HEK293T (cell line): ENCODE results near the gene LUZP1.

ENCODE experiments used
- CTCF ChIA-PET: fragments of 350-600 bp; formaldehyde crosslinking; extraction: SDS; loops from one replicate; lab custom pipeline; 2021; ENCODE audit warnings: antibody characterized with exemption, inconsistent platforms; lab: Yijun Ruan, JAX
- POLR2A ChIA-PET: fragments of 350-600 bp; formaldehyde crosslinking; extraction: SDS; loops from one replicate; lab custom pipeline; 2020; ENCODE audit warnings: antibody characterized with exemption, inconsistent platforms; lab: Yijun Ruan, JAX
- DNase-seq: peaks from one replicate; pipeline ENCODE4 v3.0.0; 2012; ENCODE audit warnings: mixed read lengths; ENCODE audit errors: extremely low spot score
- ARNT ChIP-seq: fragments of 450-650 bp; IDR thresholded peaks from 2 replicates; pipeline ENCODE4 v1.6.1; 2017; ENCODE audit warnings: mild to moderate bottlenecking
- BHLHE40 ChIP-seq: fragments of 450-650 bp; IDR thresholded peaks from 2 replicates; pipeline ENCODE4 v1.6.1; 2016; ENCODE audit warnings: mild to moderate bottlenecking, moderate library complexity, borderline replicate concordance
- CTBP1 ChIP-seq: fragments of 450-650 bp; IDR thresholded peaks from 2 replicates; pipeline ENCODE4 v1.6.1; 2016; ENCODE audit warnings: borderline replicate concordance
- ELF4 ChIP-seq: fragments of 450-650 bp; IDR thresholded peaks from 2 replicates; pipeline ENCODE4 v1.6.1; 2017; ENCODE audit warnings: antibody characterized with exemption
- FOXA1 ChIP-seq: fragments of 450-650 bp; IDR thresholded peaks from 2 replicates; pipeline ENCODE4 v1.6.1; 2016; ENCODE audit warnings: mild to moderate bottlenecking
- FOXK2 ChIP-seq: fragments of 450-650 bp; IDR thresholded peaks from 2 replicates; pipeline ENCODE4 v1.6.1; 2016; ENCODE audit warnings: mild to moderate bottlenecking
- FOXM1 ChIP-seq: fragments of 450-650 bp; IDR thresholded peaks from 2 replicates; pipeline ENCODE4 v1.6.1; 2017; ENCODE audit warnings: mild to moderate bottlenecking, borderline replicate concordance
- HDGF ChIP-seq: fragments of 450-650 bp; IDR thresholded peaks from 2 replicates; pipeline ENCODE4 v1.6.1; 2017; ENCODE audit warnings: antibody characterized with exemption, borderline replicate concordance
- L3MBTL2 ChIP-seq: fragments of 450-650 bp; conservative IDR thresholded peaks from 2 replicates; pipeline ENCODE4 v1.6.1; 2016; ENCODE audit warnings: mild to moderate bottlenecking
- LEF1 ChIP-seq: fragments of 450-650 bp; IDR thresholded peaks from 2 replicates; pipeline ENCODE4 v1.6.1; 2017; ENCODE audit warnings: mild to moderate bottlenecking, borderline replicate concordance
- NFRKB ChIP-seq: fragments of 450-650 bp; IDR thresholded peaks from 2 replicates; pipeline ENCODE4 v1.6.1; 2016; ENCODE audit warnings: mild to moderate bottlenecking, moderate library complexity
- SUZ12 ChIP-seq: fragments of 450-650 bp; IDR thresholded peaks from 2 replicates; pipeline ENCODE4 v1.6.1; 2016; ENCODE audit warnings: mild to moderate bottlenecking
- TARDBP ChIP-seq: fragments of 450-650 bp; IDR thresholded peaks from 2 replicates; pipeline ENCODE4 v1.6.1; 2016
- ZNF384 ChIP-seq: fragments of 450-650 bp; IDR thresholded peaks from 2 replicates; pipeline ENCODE4 v1.6.1; 2016
- TF ChIP-seq, protein P1 (sequence below): fragments of 450-650 bp; IDR thresholded peaks from 2 replicates; pipeline ENCODE4 v1.6.1; 2016

LUZP1 gene

DNA sequence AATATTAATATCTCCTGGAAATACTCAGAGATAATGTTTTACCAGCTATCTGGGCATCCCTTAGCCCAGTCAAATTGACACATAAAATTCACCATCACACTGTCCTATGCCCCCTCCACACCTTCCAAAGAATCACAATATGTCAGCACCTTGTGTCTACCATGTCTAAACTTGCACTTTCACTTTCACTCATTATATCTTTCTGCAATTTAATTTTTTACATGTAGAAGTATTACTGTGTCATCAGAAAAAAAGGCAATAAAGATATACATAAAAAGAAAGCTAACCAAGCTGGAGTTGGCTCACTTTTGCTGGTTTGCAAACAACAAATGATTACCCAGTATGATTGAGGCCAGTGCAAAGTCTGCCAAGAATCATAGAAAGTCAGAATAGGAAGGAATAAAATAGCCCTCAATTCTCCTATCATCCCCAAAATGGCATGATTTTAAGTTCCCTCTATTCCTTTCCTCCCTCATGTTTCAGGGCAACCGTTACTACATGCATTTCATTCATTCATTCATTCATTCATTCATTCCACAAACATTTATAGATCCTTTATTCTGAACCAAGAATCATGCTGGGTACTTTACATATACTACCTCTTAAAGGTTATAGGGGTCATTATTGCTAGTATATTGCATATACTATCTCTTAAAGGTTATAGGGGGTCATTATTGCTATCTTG, 5.9 kb upstream of the LUZP1 start:
- no peak for DNase-seq
- POLR2A ChIA-PET: no interaction called here
- CTCF ChIA-PET: interaction anchor here (1.1 to 1.7 kb wide), 2 partner anchors 11 to 76 kb away, joined by 3 to 5 read pairs; no protein-coding TSS in a partner anchor
- TF ChIP-seq CTBP1: no peak
- no peak for TF ChIP-seq BHLHE40

DNA sequence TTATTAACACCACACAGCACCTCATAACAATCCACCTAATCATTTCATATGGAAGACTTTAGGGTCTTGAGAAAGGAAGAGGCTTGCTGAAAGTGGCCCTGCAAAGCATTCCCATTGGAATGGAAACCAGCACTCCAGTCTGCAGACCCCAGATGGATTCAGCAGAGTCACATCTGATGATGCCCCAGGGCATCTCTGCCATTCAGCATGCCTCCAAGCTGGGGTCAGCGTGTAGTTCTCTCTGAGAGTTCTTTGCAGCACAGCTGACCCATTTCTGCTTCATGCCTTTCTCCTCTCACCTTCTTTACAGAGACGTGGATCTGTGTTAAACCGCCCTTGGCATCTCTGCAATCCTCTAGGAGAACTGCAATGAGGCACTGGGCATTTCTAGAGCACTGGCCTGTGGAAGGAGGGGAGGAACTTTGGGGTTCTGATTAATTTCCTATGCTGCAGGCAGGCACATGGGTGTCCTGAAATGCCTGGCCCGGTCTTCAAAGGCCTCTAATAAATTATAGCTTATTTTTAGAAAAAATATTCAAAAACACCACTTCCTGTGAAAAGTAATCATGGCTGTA, 2.6 kb upstream of the LUZP1 start:
- POLR2A ChIA-PET: no interaction called here
- DNase-seq: no peak
- TF ChIP-seq ZNF384: no peak
- CTCF ChIA-PET: no interaction called here

DNA sequence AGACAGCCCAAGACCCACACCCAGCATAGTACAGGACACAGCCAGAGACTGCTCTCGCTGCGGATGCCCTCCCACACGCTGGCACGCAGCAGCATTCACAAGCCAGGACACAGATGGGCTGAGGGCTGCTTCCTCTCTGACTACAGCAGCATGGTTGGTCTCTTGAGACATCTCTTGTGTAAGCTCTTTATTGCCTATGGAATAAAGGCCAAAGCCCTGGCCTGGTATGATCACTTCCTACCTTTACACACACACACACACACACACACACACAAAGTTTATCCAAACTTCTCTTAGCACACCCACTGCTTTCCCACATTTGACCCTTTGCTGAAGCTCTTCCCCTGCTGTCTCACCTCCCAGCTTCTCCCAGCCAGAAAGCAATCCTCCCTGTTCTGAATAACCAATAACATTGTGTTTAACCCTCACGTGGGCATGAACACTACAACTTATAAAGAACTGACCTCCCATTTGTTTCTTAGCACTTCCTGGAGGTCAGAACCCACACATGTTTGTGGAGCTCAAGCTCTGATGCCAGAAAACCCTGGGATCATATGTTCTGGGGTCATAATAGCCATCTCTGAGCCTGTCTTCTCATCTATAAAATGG, 1.2 kb upstream of the LUZP1 start:
- no peak for TF ChIP-seq CTBP1
- no peak for TF ChIP-seq FOXA1
- TF ChIP-seq SUZ12: no peak
- no peak for TF ChIP-seq HDGF
- TF ChIP-seq L3MBTL2: no peak
- TF ChIP-seq, protein P1, sequence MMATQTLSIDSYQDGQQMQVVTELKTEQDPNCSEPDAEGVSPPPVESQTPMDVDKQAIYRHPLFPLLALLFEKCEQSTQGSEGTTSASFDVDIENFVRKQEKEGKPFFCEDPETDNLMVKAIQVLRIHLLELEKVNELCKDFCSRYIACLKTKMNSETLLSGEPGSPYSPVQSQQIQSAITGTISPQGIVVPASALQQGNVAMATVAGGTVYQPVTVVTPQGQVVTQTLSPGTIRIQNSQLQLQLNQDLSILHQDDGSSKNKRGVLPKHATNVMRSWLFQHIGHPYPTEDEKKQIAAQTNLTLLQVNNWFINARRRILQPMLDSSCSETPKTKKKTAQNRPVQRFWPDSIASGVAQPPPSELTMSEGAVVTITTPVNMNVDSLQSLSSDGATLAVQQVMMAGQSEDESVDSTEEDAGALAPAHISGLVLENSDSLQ: no peak
- no peak for TF ChIP-seq FOXM1
- TF ChIP-seq TARDBP: no peak
- TF ChIP-seq ARNT: no peak
- TF ChIP-seq ZNF384: no peak
- TF ChIP-seq FOXK2: no peak
- TF ChIP-seq LEF1: no peak
- no peak for TF ChIP-seq ELF4
- no peak for TF ChIP-seq NFRKB
- no peak for TF ChIP-seq BHLHE40
- CTCF ChIA-PET: interaction anchor here (0.6 to 1.4 kb wide), 4 partner anchors 9 to 828 kb away, joined by 3 to 6 read pairs (median 4); no protein-coding TSS in a partner anchor
- peak; percentile 37 for DNase-seq
- POLR2A ChIA-PET: interaction anchor here (0.6 to 3.4 kb wide), 7 partner anchors 8 to 191 kb away, joined by 3 to 28 read pairs (median 5); no protein-coding TSS in a partner anchor

DNA sequence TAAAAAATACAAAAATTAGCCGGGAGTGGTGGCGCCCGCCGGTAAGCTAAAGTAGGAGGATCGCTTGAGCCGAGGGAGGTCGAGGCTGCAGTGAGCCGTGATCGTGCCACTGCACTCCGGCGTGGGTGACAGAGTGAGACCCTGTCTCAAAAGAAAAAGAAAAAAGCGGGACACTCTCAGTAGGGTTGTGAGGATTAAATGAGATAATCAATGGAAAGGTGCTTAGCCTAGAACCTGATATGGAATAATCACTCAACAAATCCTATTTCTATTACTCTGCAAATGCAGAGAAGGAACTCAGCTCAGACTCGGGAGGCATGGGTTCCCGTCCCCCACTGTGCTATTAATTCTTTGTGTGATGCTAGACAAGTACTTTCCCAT, 529 bp upstream of the LUZP1 start:
- ChIA-PET POLR2A (interaction anchor here (0.6 to 3.4 kb wide), 8 partner anchors 9 to 190 kb away, joined by 3 to 28 read pairs (median 4); no protein-coding TSS in a partner anchor), CTCF (interaction anchor here (1.0 to 1.4 kb wide), 3 partner anchors 9 to 70 kb away, joined by 4 to 6 read pairs (median 4); no protein-coding TSS in a partner anchor)
- no peak for DNase-seq
- TF ChIP-seq L3MBTL2: peak; percentile 18; the same call in 1 of the 2 replicates
- no peak for TF ChIP-seq ZNF384

DNA sequence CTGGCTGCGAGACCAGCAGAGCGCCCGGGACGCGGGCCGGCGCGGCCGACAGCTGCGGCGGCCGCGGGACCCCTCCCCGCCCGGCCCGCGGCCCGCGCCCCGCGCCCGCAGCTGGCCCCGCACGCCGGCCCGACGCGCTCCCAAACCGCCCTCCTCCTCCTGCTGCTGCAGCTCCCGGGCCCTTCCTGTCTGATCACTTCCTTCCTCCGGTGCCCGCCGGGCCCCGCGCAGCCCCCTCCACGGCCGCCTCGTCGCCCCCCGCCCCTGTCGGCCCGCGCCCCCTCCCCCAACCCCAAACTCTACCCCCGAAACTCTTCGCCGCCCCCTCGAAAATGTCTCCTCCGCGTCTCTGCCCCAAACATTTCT, 594 bp downstream of the LUZP1 start:
- POLR2A ChIA-PET: interaction anchor here (1.1 to 3.4 kb wide), 3 partner anchors 10 to 69 kb away, joined by 3 to 28 read pairs (median 10); no protein-coding TSS in a partner anchor
- TF ChIP-seq FOXA1: no peak
- no peak for TF ChIP-seq ELF4
- TF ChIP-seq ZNF384: no peak
- no peak for TF ChIP-seq FOXK2
- TF ChIP-seq, protein P1: no peak
- no peak for TF ChIP-seq TARDBP
- TF ChIP-seq CTBP1: no peak
- no peak for TF ChIP-seq BHLHE40
- peak; percentile 31 for DNase-seq
- CTCF ChIA-PET: interaction anchor here (0.6 to 1.0 kb wide), 2 partner anchors 55 to 68 kb away, joined by 3 read pairs; no protein-coding TSS in a partner anchor

DNA sequence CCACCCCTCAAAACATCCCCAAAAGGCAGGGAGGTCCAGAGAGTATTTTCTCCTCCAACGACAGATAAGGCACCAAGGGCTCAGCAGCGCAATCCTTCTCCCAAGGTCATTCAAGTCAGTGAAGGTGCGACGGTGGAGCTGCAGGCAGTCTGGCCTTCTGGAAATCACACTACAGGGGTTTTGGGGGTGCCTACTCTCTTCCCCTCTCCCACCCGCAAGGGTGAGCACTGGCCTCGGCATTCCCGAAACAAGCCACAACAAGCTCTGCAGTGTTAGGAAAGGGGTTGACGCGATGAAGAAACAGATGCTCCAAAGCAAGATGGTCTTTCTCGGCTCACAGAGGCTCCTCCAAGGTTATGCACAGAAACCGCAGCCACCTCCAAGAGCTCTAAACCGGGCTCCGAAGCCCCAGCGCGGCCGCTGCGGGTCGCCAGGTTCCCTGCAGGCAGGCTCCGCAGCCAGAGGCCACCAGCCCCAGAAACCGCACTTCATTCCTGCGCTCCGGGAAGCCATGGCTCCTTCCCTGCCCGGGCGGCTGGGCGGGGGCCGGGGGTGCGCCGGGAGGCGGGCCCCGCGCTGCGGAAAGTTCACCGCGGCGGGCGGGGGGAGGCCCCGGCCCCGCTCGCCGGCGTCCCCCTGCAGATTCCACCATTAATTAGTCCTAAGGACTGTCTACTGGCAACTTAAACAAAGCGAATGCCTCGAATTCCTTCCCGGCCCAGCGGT, 1.1 kb downstream of the LUZP1 start:
- ChIA-PET CTCF (interaction anchor here (0.6 to 1.0 kb wide), 3 partner anchors 48 to 67 kb away, joined by 3 read pairs; no protein-coding TSS in a partner anchor), POLR2A (interaction anchor here (0.6 to 3.4 kb wide), 5 partner anchors 11 to 62 kb away, joined by 3 to 28 read pairs (median 4); no protein-coding TSS in a partner anchor)
- no peak for TF ChIP-seq L3MBTL2
- peak; percentile 50 for DNase-seq

DNA sequence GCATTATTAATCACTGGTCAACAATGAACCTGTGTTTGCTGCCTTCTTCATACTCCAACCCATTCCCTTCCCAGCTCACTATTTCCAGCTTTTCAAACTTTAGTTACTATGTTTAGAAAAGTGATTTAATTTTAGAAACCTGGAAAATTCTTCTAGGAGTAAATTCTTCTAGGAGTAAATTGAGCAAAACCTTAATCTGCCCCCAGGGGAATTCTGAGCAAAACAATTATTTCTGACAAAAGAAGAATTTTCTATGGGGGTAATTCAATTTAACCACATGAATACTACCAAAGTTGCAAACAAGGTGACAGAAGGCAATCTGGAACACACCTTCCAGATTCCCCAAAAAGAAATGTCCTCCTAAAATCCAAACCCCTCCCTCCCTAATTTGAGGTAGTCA, 1.8 kb downstream of the LUZP1 start:
- TF ChIP-seq CTBP1 (no peak), BHLHE40 (no peak), HDGF (no peak), FOXA1 (no peak)
- TF ChIP-seq, protein P1: no peak
- CTCF ChIA-PET: interaction anchor here (0.9 to 1.0 kb wide), 2 partner anchors 48 to 67 kb away, joined by 3 read pairs; no protein-coding TSS in a partner anchor
- POLR2A ChIA-PET: interaction anchor here (0.6 to 1.3 kb wide), 3 partner anchors 11 to 61 kb away, joined by 3 to 4 read pairs (median 3); no protein-coding TSS in a partner anchor
- DNase-seq: no peak
